Suprapubic skin (tissue), 4 donors: Measurements from ENCODE around the gene CPXM2. TPM values are rescaled to one million over a fixed set of nuclear protein-coding genes. Genes with fewer than 3 reads are reported as not detected.

Experiments used
- DNase-seq, 2 donors: peaks; one replicate each; pipeline ENCODE4 v3.0.0-alpha.2; 2019; ENCODE audit warnings: low spot score in 2 of 2
- H3K27ac ChIP-seq: fragments of 200-600 bp; sonication (generic); one replicate; pipeline ENCODE4 v1.5.1; 2019
- H3K27me3 ChIP-seq: fragments of 200-600 bp; sonication (generic); one replicate; pipeline ENCODE4 v1.5.1; 2019
- H3K36me3 ChIP-seq: fragments of 200-600 bp; sonication (generic); one replicate; pipeline ENCODE4 v1.5.1; 2019
- H3K4me1 ChIP-seq: fragments of 200-600 bp; sonication (generic); one replicate; pipeline ENCODE4 v1.5.1; 2019
- H3K4me3 ChIP-seq: fragments of 200-600 bp; sonication (generic); one replicate; pipeline ENCODE4 v1.5.1; 2019; ENCODE audit warnings: mild to moderate bottlenecking
- H3K9me3 ChIP-seq: fragments of 200-600 bp; sonication (generic); one replicate; pipeline ENCODE4 v1.5.1; 2019
- CTCF ChIP-seq, 2 donors: fragments of 200-600 bp in 1 of 2; fragments of 450-650 bp in 1 of 2; sonication (generic) in 1 of 2; IDR thresholded peaks; one replicate each; pipeline ENCODE4 v1.5.1; 2016 to 2019; ENCODE audit warnings: antibody characterized with exemption in 2 of 2, mild to moderate bottlenecking in 1 of 2, moderate library complexity in 1 of 2
- EP300 ChIP-seq: sonication (generic); formaldehyde crosslinking; IDR thresholded peaks from one replicate; pipeline ENCODE4 v1.6.1; 2017; ENCODE audit warnings: antibody characterized with exemption
- POLR2A ChIP-seq, 2 donors: fragments of 450-650 bp; IDR thresholded peaks; one replicate each; pipeline ENCODE4 v1.6.1; 2017; ENCODE audit warnings: antibody characterized with exemption in 2 of 2, mild to moderate bottlenecking in 2 of 2, moderate library complexity in 2 of 2
- POLR2AphosphoS5 ChIP-seq, 3 donors: sonication (generic); formaldehyde crosslinking; IDR thresholded peaks; one replicate each; pipeline ENCODE4 v1.6.1; 2017; ENCODE audit warnings: antibody characterized with exemption in 3 of 3
- WGBS: methylation state at CpG from one replicate; pipeline ENCODE4 v1.1.5; 2018; 5-methylcytosine and 5-hydroxymethylcytosine counted together
- total RNA-seq, 4 donors: library from RNA; depleted of rRNA; stranded (reverse); fragments of >200 nt; gene quantifications; one replicate each; pipeline ENCODE4 v1.1.0, GENCODE V29; 2016

CPXM2 gene
- total RNA-seq, 4 donors from 2014 or later: 2.9 to 6.1 (median 3.7) TPM

DNA sequence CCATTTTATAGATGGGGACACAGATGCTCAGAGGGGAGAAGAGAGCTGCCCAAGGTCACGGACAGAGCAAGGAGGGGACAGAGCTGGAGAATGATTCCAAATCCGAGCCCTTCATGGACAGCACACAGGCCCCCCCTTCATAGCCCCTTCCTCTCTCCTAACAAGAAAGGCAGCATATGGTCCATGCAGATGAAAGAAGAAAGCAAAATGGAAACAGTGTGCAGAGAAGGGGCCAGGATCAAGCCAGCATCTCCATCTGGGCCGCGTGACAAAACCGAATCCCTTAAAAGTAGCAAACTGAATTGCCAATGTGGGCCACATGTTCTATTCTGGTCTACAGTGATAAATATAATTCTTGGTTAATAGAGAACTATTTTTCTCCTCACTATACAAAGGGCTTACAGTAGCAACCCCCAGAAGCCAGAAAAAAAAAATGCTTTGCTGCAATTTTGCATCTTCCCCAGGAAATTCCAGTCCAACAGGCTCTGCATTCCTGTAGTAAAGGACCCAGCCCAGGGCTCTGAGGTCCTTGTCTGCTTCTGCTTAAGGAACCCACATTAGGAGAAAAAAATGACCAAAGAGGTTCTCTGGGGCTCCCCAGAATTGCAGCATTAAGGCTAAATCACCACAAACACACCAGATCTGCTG, 7.8 kb downstream of the CPXM2 start:
- H3K27ac ChIP-seq: no peak overlapping the region
- DNase-seq: no peak
- 81% methylated on average over 5 of the region's 5 CpGs for WGBS
- no peaks in the 10 kb centered on the region for H3K9me3 ChIP-seq
- TF ChIP-seq CTCF (IDR thresholded peaks at IDR 0.05): no peak
- TF ChIP-seq POLR2A (IDR thresholded peaks at IDR 0.05): no peak
- TF ChIP-seq EP300: no peak
- TF ChIP-seq POLR2AphosphoS5 (IDR thresholded peaks at IDR 0.05): no peak
- peaks cover 39% of the 10 kb centered on the region for H3K4me1 ChIP-seq
- no peaks in the 10 kb centered on the region for H3K36me3 ChIP-seq
- H3K4me3 ChIP-seq: no peak overlapping the region
- no peaks in the 10 kb centered on the region for H3K27me3 ChIP-seq

- no peak overlapping the region for H3K27ac ChIP-seq
- peaks cover 41% of the 10 kb centered on the region for H3K4me1 ChIP-seq
Observed at GRCh38 chr10:123882681-123883445, 8.7 kb downstream of the CPXM2 start.

GRCh38 chr10:123882177-123882576, 9.4 kb downstream of the CPXM2 start:
- H3K27ac ChIP-seq: no peak overlapping the region
- H3K4me3 ChIP-seq: no peak overlapping the region
- no peak for TF ChIP-seq EP300
- no peak for TF ChIP-seq CTCF (IDR thresholded peaks at IDR 0.05)
- TF ChIP-seq POLR2A (IDR thresholded peaks at IDR 0.05): no peak
- no peak for TF ChIP-seq POLR2AphosphoS5 (IDR thresholded peaks at IDR 0.05)
- DNase-seq: no peak
- no peaks in the 10 kb centered on the region for H3K27me3 ChIP-seq
- peaks cover 42% of the 10 kb centered on the region for H3K4me1 ChIP-seq
- no peaks in the 10 kb centered on the region for H3K9me3 ChIP-seq
- 55% methylated on average over 4 of the region's 4 CpGs for WGBS
- H3K36me3 ChIP-seq: no peaks in the 10 kb centered on the region

More at GRCh38 chr10:123882681-123883445, 8.7 kb downstream of the CPXM2 start:
- no peaks in the 10 kb centered on the region for H3K36me3 ChIP-seq
- H3K9me3 ChIP-seq: no peaks in the 10 kb centered on the region
- DNase-seq: peak in 1 of 2 donors; percentile 64
- TF ChIP-seq POLR2A (IDR thresholded peaks at IDR 0.05) (no peak), POLR2AphosphoS5 (IDR thresholded peaks at IDR 0.05) (no peak), EP300 (no peak), CTCF (IDR thresholded peaks at IDR 0.05) (no peak)
- no peak overlapping the region for H3K4me3 ChIP-seq
- H3K27me3 ChIP-seq: no peaks in the 10 kb centered on the region
- 84% methylated on average over 7 of the region's 10 CpGs for WGBS

DNA sequence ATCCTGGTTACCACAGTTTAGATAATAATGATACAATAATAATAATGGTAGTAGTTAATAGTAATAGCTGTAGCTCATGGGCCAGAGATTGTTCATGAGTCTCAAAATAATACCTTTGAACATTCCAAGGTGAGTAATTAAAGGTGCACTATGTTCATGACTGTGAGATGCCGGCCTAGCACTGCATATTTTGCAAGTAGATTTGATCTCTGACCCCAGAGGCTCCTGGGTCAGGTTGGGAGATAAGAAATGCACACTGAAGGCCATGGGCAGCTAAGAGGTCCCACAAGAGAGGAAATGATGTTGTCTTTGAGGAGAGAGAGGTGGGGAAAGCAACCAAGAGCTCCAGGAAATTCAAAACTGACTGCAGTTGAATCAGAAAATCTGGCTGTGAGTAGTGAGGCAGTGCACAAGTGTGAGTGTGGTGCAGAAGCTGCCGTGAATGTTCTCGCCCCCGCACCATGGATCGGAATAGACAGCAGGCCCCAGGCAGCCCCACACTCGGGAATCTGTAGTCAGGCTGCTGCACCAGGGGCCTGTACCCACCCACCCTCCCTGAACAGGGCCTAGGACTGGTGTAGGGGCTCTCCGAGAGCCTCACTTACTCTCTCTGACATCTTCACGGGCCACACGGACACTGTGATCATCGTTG, 11.9 kb downstream of the CPXM2 start:
- H3K27me3 ChIP-seq: no peaks in the 10 kb centered on the region
- no peak overlapping the region for H3K4me3 ChIP-seq
- no peak overlapping the region for H3K27ac ChIP-seq
- H3K36me3 ChIP-seq: no peaks in the 10 kb centered on the region
- H3K4me1 ChIP-seq: peaks cover 20% of the 10 kb centered on the region
- TF ChIP-seq EP300: no peak
- TF ChIP-seq CTCF (IDR thresholded peaks at IDR 0.05): no peak
- no peak for TF ChIP-seq POLR2AphosphoS5 (IDR thresholded peaks at IDR 0.05)
- TF ChIP-seq POLR2A (IDR thresholded peaks at IDR 0.05): no peak
- no peaks in the 10 kb centered on the region for H3K9me3 ChIP-seq
- no peak for DNase-seq
- 86% methylated on average over 10 of the region's 10 CpGs for WGBS
